Measurements from ENCODE around the gene MED13L. TPM values are rescaled to one million over a fixed set of nuclear protein-coding genes. Genes with fewer than 3 reads are reported as not detected.

MED13L gene
- total and polyA plus RNA-seq, 8 donors, result 10.3 to 93.8 (median 53.0) TPM

- H3K27ac ChIP-seq, result no peak overlapping the region
- intact Hi-C loops (cut with DNase I), result no loop called here
- H3K36me3 ChIP-seq, result no peaks in the 10 kb centered on the region
- no peaks in the 10 kb centered on the region for H3K9me3 ChIP-seq
- ATAC-seq (no peak), DNase-seq (no peak), FAIRE-seq (no peak)
- no peak for TF ChIP-seq CTCF (IDR thresholded peaks at IDR 0.05)
- 89 to 95% methylated on average over 2 of the region's 2 CpGs for WGBS, 2 donors
- H3K27me3 ChIP-seq, result no peaks in the 10 kb centered on the region
- H3K4me3 ChIP-seq, result no peak overlapping the region
- H3K4me1 ChIP-seq, result peaks cover 7 to 12% (median 7%) of the 10 kb centered on the region in 3 donors
Measured at GRCh38 chr12:116101991-116102390, 175.5 kb downstream of the MED13L start.

GRCh38 chr12:116099652-116100432 lies 177.7 kb downstream of the MED13L start:
- DNase-seq, result no peak
- ATAC-seq, result peak in 3 of 4 donors; percentile 29 to 42 (median 38)

GRCh38 chr12:116096874-116097273 lies 180.6 kb downstream of the MED13L start:
- DNase-seq (no peak), FAIRE-seq (no peak), ATAC-seq (no peak)
- Histone ChIP-seq H3K9me3 (no peaks in the 10 kb centered on the region), H3K27me3 (no peaks in the 10 kb centered on the region), H3K4me3 (no peak overlapping the region), H3K27ac (no peak overlapping the region), H3K36me3 (no peaks in the 10 kb centered on the region), H3K4me1 (peaks cover 0 to 12% (median 7%) of the 10 kb centered on the region in 3 donors)
- 94 to 95% methylated on average over 5 of the region's 5 CpGs for WGBS, 2 donors
- intact Hi-C loops (cut with DNase I), result no loop called here
- TF ChIP-seq CTCF (IDR thresholded peaks at IDR 0.05), result no peak

More at GRCh38 chr12:116099652-116100432, 177.7 kb downstream of the MED13L start:
- intact Hi-C loops (cut with DNase I), result no loop called here
- H3K4me1 ChIP-seq, result peaks cover 7 to 12% (median 7%) of the 10 kb centered on the region in 3 donors
- 53 to 60% methylated on average over 6 of the region's 6 CpGs for WGBS, 2 donors
- no peak for FAIRE-seq
- no peak for TF ChIP-seq CTCF (IDR thresholded peaks at IDR 0.05)
- no peak overlapping the region for H3K4me3 ChIP-seq
- H3K27me3 ChIP-seq, result no peaks in the 10 kb centered on the region
- no peaks in the 10 kb centered on the region for H3K9me3 ChIP-seq
- H3K36me3 ChIP-seq, result no peaks in the 10 kb centered on the region
- no peak overlapping the region for H3K27ac ChIP-seq

GRCh38 chr12:116094475-116094874 lies 183.0 kb downstream of the MED13L start:
- Histone ChIP-seq H3K27ac (no peak overlapping the region), H3K36me3 (no peaks in the 10 kb centered on the region), H3K27me3 (no peaks in the 10 kb centered on the region), H3K4me1 (peaks cover 0 to 8% (median 3%) of the 10 kb centered on the region in 3 donors), H3K4me3 (no peak overlapping the region), H3K9me3 (no peaks in the 10 kb centered on the region)
- FAIRE-seq (no peak), ATAC-seq (no peak), DNase-seq (no peak)
- intact Hi-C loops (cut with DNase I), result no loop called here
- no peak for TF ChIP-seq CTCF (IDR thresholded peaks at IDR 0.05)

GRCh38 chr12:116093915-116094314 lies 183.6 kb downstream of the MED13L start:
- no peak for DNase-seq
- H3K9me3 ChIP-seq, result no peaks in the 10 kb centered on the region
- 85 to 91% methylated on average over 1 of the region's 1 CpG for WGBS, 2 donors
- no peak for ATAC-seq
- intact Hi-C loops (cut with DNase I), result no loop called here
- no peak overlapping the region for H3K4me3 ChIP-seq
- no peaks in the 10 kb centered on the region for H3K36me3 ChIP-seq
- no peak overlapping the region for H3K27ac ChIP-seq
- no peaks in the 10 kb centered on the region for H3K27me3 ChIP-seq
- no peak for TF ChIP-seq CTCF (IDR thresholded peaks at IDR 0.05)
- H3K4me1 ChIP-seq, result peaks cover 0 to 2% (median 0%) of the 10 kb centered on the region in 3 donors
- FAIRE-seq, result peak; percentile 17

Measured in pancreas (tissue), 10 donors.